HepG2 (cell line): ENCODE measurements around the gene ZDHHC16. TPM values are rescaled to one million over a fixed set of nuclear protein-coding genes. Genes with fewer than 3 reads are reported as not detected.

Source experiments
- NKX3-1 ChIP-seq: sonication (generic); formaldehyde crosslinking; IDR thresholded peaks from 2 replicates; pipeline ENCODE4 v1.5.0; 2020; ENCODE audit warnings: missing genetic modification reagents
- NR2F6 ChIP-seq, 2 experiments: IDR thresholded peaks; 2 replicates each; pipeline ENCODE4 v1.6.1; 2016; ENCODE audit warnings: antibody characterized with exemption in 1 of 2, mild to moderate bottlenecking in 1 of 2
- ONECUT2 ChIP-seq: sonication (generic); formaldehyde crosslinking; IDR thresholded peaks from 2 replicates; pipeline ENCODE4 v1.4.0; 2020; ENCODE audit warnings: missing genetic modification reagents
- SP140L ChIP-seq: sonication (generic); formaldehyde crosslinking; IDR thresholded peaks from 2 replicates; pipeline ENCODE4 v1.4.0; 2020; ENCODE audit warnings: missing genetic modification reagents, borderline replicate concordance
- ZNF124 ChIP-seq: sonication (generic); formaldehyde crosslinking; IDR thresholded peaks from 2 replicates; pipeline ENCODE4 v1.4.0; 2020; ENCODE audit warnings: missing genetic modification reagents
- ZNF180 ChIP-seq: sonication (generic); formaldehyde crosslinking; IDR thresholded peaks from 2 replicates; pipeline ENCODE4 v1.4.0; 2020; ENCODE audit warnings: low read depth, missing genetic modification reagents, borderline replicate concordance
- ZNF234 ChIP-seq: sonication (generic); formaldehyde crosslinking; conservative IDR thresholded peaks from 2 replicates; pipeline ENCODE4 v1.5.1; 2020; ENCODE audit warnings: mild to moderate bottlenecking, missing genetic modification reagents
- ZNF256 ChIP-seq: sonication (generic); formaldehyde crosslinking; conservative IDR thresholded peaks from 2 replicates; pipeline ENCODE4 v1.4.0; 2020; ENCODE audit warnings: missing genetic modification reagents
- ZNF501 ChIP-seq: sonication (generic); formaldehyde crosslinking; IDR thresholded peaks from 2 replicates; pipeline ENCODE4 v1.5.1; 2020; ENCODE audit warnings: mild to moderate bottlenecking, moderate library complexity, missing genetic modification reagents
- polyA plus RNA-seq, 8 experiments: library from polyadenylated mRNA; depleted of rRNA in 3 of 8; stranded (reverse) in 7 of 8; unstranded in 1 of 8; fragments of >200 nt; fragmentation: Illumina TruSeq in 4 of 8; extraction: Trizol in 4 of 8; gene quantifications; 2 replicates each; pipeline versions ENCODE4 v1.2.1 to v1.2.3, GENCODE V29; 2011 to 2016; ENCODE audit warnings: low read depth in 4 of 8, missing spikeins in 1 of 8, mixed read lengths in 1 of 8; ENCODE audit not compliant: insufficient read depth in 1 of 8
- total RNA-seq, 5 experiments: library from RNA; depleted of rRNA; stranded (reverse); fragments of >200 nt; fragmentation: Illumina TruSeq; extraction: Trizol; gene quantifications; 2 replicates each; pipeline ENCODE4 v1.2.3, GENCODE V29; 2016; ENCODE audit warnings: low read depth in 1 of 5
- TF ChIP-seq, protein P1 (sequence below), 2 experiments: IDR thresholded peaks; 2 replicates each; pipeline ENCODE4 v1.6.1; 2011 to 2012; ENCODE audit warnings: low read length in 2 of 2, borderline replicate concordance in 1 of 2, low read depth in 1 of 2, mild to moderate bottlenecking in 1 of 2, moderate library complexity in 1 of 2
- TF ChIP-seq, protein P2 (sequence below): IDR thresholded peaks from 2 replicates; pipeline ENCODE4 v1.6.1; 2016; ENCODE audit warnings: mild to moderate bottlenecking, missing biosample characterization, missing genetic modification reagents
- TF ChIP-seq, protein P3 (sequence below): sonication (generic); formaldehyde crosslinking; IDR thresholded peaks from 2 replicates; pipeline ENCODE4 v1.4.0; 2020; ENCODE audit warnings: missing genetic modification reagents
- TF ChIP-seq, protein P4 (sequence below): IDR thresholded peaks from 2 replicates; pipeline ENCODE4 v1.6.1; 2018; ENCODE audit warnings: missing genetic modification reagents, mild to moderate bottlenecking, missing compliant biosample characterization
- TF ChIP-seq, protein P5 (sequence below): sonication (generic); formaldehyde crosslinking; IDR thresholded peaks from 2 replicates; pipeline ENCODE4 v1.4.0; 2020; ENCODE audit warnings: missing genetic modification reagents
- TF ChIP-seq, protein P6 (sequence below): IDR thresholded peaks from 2 replicates; pipeline ENCODE4 v1.6.1; 2016; ENCODE audit warnings: low read depth, missing genetic modification reagents, missing compliant biosample characterization

The ZDHHC16 gene
- total and polyA plus RNA-seq, 2 of the 13 experiments (the other 11 are each of a cell fraction or from before 2014, with no cell fraction given): 40.8 to 41.8 TPM

DNA sequence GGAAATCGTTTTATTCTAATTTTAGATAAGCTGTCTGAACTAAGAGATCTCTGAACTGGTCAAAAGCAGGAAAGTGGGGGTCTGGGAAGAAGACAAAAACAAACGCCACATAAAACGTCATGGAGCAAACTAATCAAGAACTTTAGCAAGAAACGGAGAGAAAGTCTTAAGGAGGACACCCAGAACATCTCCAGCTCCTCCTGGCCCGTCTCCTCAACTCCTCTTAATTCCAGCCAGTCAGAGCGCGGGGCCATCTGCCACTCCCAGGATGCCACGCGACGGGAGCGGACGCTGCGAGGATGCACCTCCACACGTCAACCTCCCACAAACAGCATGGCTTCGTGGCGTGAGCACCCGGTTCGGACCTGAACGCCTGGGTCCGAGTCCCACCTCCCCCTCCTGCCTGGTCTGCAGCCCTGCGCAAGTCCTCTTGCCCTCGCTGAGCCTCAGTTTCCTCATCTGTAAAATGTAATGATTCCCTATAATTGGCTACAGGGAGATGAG, 51.6 kb downstream of the ZDHHC16 start (continued):
- TF ChIP-seq, protein P1, sequence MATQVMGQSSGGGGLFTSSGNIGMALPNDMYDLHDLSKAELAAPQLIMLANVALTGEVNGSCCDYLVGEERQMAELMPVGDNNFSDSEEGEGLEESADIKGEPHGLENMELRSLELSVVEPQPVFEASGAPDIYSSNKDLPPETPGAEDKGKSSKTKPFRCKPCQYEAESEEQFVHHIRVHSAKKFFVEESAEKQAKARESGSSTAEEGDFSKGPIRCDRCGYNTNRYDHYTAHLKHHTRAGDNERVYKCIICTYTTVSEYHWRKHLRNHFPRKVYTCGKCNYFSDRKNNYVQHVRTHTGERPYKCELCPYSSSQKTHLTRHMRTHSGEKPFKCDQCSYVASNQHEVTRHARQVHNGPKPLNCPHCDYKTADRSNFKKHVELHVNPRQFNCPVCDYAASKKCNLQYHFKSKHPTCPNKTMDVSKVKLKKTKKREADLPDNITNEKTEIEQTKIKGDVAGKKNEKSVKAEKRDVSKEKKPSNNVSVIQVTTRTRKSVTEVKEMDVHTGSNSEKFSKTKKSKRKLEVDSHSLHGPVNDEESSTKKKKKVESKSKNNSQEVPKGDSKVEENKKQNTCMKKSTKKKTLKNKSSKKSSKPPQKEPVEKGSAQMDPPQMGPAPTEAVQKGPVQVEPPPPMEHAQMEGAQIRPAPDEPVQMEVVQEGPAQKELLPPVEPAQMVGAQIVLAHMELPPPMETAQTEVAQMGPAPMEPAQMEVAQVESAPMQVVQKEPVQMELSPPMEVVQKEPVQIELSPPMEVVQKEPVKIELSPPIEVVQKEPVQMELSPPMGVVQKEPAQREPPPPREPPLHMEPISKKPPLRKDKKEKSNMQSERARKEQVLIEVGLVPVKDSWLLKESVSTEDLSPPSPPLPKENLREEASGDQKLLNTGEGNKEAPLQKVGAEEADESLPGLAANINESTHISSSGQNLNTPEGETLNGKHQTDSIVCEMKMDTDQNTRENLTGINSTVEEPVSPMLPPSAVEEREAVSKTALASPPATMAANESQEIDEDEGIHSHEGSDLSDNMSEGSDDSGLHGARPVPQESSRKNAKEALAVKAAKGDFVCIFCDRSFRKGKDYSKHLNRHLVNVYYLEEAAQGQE (IDR thresholded peaks at IDR 0.05; ENCODE audit: borderline replicate concordance in 1 of 2, low read depth in 1 of 2, low read length in 2 of 2): no peak
- TF ChIP-seq, protein P2, sequence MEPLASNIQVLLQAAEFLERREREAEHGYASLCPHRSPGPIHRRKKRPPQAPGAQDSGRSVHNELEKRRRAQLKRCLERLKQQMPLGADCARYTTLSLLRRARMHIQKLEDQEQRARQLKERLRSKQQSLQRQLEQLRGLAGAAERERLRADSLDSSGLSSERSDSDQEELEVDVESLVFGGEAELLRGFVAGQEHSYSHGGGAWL (CRISPR knock-in tag): peak; percentile 40; the same call in 1 of the 2 replicates
- no peak for TF ChIP-seq SP140L (CRISPR knock-in tag)
- TF ChIP-seq ZNF124 (CRISPR knock-in tag): no peak
- no peak for TF ChIP-seq NR2F6 (IDR thresholded peaks at IDR 0.05)
- TF ChIP-seq NR2F6 (CRISPR knock-in tag; IDR thresholded peaks at IDR 0.05): no peak
- TF ChIP-seq ZNF256 (CRISPR knock-in tag): no peak
- TF ChIP-seq, protein P3, sequence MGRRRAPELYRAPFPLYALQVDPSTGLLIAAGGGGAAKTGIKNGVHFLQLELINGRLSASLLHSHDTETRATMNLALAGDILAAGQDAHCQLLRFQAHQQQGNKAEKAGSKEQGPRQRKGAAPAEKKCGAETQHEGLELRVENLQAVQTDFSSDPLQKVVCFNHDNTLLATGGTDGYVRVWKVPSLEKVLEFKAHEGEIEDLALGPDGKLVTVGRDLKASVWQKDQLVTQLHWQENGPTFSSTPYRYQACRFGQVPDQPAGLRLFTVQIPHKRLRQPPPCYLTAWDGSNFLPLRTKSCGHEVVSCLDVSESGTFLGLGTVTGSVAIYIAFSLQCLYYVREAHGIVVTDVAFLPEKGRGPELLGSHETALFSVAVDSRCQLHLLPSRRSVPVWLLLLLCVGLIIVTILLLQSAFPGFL (CRISPR knock-in tag): no peak
- TF ChIP-seq, protein P4, sequence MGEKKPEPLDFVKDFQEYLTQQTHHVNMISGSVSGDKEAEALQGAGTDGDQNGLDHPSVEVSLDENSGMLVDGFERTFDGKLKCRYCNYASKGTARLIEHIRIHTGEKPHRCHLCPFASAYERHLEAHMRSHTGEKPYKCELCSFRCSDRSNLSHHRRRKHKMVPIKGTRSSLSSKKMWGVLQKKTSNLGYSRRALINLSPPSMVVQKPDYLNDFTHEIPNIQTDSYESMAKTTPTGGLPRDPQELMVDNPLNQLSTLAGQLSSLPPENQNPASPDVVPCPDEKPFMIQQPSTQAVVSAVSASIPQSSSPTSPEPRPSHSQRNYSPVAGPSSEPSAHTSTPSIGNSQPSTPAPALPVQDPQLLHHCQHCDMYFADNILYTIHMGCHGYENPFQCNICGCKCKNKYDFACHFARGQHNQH: no peak; the same call in none of the 2 replicates
- TF ChIP-seq ONECUT2: no peak
- TF ChIP-seq, protein P5, sequence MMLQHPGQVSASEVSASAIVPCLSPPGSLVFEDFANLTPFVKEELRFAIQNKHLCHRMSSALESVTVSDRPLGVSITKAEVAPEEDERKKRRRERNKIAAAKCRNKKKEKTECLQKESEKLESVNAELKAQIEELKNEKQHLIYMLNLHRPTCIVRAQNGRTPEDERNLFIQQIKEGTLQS (CRISPR knock-in tag): no peak
- no peak for TF ChIP-seq ZNF234 (CRISPR knock-in tag)
- no peak for TF ChIP-seq ZNF501 (CRISPR knock-in tag)
- TF ChIP-seq, protein P6, sequence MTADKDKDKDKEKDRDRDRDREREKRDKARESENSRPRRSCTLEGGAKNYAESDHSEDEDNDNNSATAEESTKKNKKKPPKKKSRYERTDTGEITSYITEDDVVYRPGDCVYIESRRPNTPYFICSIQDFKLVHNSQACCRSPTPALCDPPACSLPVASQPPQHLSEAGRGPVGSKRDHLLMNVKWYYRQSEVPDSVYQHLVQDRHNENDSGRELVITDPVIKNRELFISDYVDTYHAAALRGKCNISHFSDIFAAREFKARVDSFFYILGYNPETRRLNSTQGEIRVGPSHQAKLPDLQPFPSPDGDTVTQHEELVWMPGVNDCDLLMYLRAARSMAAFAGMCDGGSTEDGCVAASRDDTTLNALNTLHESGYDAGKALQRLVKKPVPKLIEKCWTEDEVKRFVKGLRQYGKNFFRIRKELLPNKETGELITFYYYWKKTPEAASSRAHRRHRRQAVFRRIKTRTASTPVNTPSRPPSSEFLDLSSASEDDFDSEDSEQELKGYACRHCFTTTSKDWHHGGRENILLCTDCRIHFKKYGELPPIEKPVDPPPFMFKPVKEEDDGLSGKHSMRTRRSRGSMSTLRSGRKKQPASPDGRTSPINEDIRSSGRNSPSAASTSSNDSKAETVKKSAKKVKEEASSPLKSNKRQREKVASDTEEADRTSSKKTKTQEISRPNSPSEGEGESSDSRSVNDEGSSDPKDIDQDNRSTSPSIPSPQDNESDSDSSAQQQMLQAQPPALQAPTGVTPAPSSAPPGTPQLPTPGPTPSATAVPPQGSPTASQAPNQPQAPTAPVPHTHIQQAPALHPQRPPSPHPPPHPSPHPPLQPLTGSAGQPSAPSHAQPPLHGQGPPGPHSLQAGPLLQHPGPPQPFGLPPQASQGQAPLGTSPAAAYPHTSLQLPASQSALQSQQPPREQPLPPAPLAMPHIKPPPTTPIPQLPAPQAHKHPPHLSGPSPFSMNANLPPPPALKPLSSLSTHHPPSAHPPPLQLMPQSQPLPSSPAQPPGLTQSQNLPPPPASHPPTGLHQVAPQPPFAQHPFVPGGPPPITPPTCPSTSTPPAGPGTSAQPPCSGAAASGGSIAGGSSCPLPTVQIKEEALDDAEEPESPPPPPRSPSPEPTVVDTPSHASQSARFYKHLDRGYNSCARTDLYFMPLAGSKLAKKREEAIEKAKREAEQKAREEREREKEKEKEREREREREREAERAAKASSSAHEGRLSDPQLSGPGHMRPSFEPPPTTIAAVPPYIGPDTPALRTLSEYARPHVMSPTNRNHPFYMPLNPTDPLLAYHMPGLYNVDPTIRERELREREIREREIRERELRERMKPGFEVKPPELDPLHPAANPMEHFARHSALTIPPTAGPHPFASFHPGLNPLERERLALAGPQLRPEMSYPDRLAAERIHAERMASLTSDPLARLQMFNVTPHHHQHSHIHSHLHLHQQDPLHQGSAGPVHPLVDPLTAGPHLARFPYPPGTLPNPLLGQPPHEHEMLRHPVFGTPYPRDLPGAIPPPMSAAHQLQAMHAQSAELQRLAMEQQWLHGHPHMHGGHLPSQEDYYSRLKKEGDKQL: no peak
- TF ChIP-seq NKX3-1 (CRISPR knock-in tag): no peak
- TF ChIP-seq ZNF180 (CRISPR knock-in tag): no peak
